ENCODE data around the gene EPHA8. TPM values are rescaled to one million over a fixed set of nuclear protein-coding genes. Genes with fewer than 3 reads are reported as not detected.

Gene EPHA8
- total and polyA plus RNA-seq, 9 of the 15 experiments (the other 6 are each of a cell fraction or from before 2014, with no cell fraction given), result not detected

- TF ChIP-seq MXI1 (IDR thresholded peaks at IDR 0.05; ENCODE audit: low read depth, low read length), result no peak
- TF ChIP-seq ZNF609 (CRISPR knock-in tag; IDR thresholded peaks at IDR 0.05; ENCODE audit: borderline replicate concordance), result no peak
- no peak for TF ChIP-seq ZNF146 (CRISPR knock-in tag; IDR thresholded peaks at IDR 0.05; ENCODE audit: unreplicated experiment)
- TF ChIP-seq THRAP3 (IDR thresholded peaks at IDR 0.05; ENCODE audit: borderline replicate concordance), result no peak
These were observed 80.6 kb downstream of the EPHA8 start (continued) for GRCh38 chr1:22643928-22644327.

- Histone ChIP-seq H3K9me3 (replicated peaks; ENCODE audit: control insufficient read depth, insufficient read depth, low read depth, low read length) (no peaks in the 10 kb centered on the region), H3K4me1 (replicated peaks in 1 of 2; ENCODE audit: control insufficient read depth in 2 of 2, insufficient read depth in 2 of 2, low read length in 2 of 2) (peaks cover 0 to 5% of the 10 kb centered on the region in 2 experiments; a peak in 2 of 5 replicates), H3K4me2 (ENCODE audit: insufficient read depth, low read length) (no peak overlapping the region), H3K36me3 (ENCODE audit: control insufficient read depth, insufficient read depth, low read length) (no peaks in the 10 kb centered on the region), H3K9me1 (ENCODE audit: control insufficient read depth, insufficient read depth, low read length) (no peaks in the 10 kb centered on the region), H2AFZ (ENCODE audit: low read depth, low read length) (no peak overlapping the region), H3K4me3 (no peak overlapping the region), H3K27ac (ENCODE audit: extremely low read depth, low read depth, low read length) (no peak overlapping the region), H4K20me1 (replicated peaks; ENCODE audit: control insufficient read depth, insufficient read depth, low read length) (peaks cover 27% of the 10 kb centered on the region), H3K79me2 (ENCODE audit: control insufficient read depth, insufficient read depth, low read length) (no peaks in the 10 kb centered on the region), H3K9ac (ENCODE audit: insufficient read depth in 1 of 2, low read depth in 2 of 2, low read length in 2 of 2) (no peak overlapping the region), H3K27me3 (ENCODE audit: control insufficient read depth in 2 of 2, insufficient read depth in 2 of 2, low read length in 2 of 2) (peaks cover 9 to 49% of the 10 kb centered on the region in 2 experiments; a peak in 4 of 5 replicates)
- ATAC-seq, result no peak
- in situ Hi-C loops (cut with MboI) (loop anchor here (5.0 kb wide), 2 partner anchors 229 to 514 kb away; no protein-coding TSS in a partner anchor), intact Hi-C loops (cut with micrococcal nuclease) (no loop called here)
- DNase-seq (ENCODE audit: extremely low read depth in 1 of 4, low spot score in 3 of 4), result no peak
- no TSS peak for BruUV-seq (replicated peaks)
- no peak for TF ChIP-seq SMARCA4 (IDR thresholded peaks at IDR 0.05)
- TF ChIP-seq ZFP36 (IDR thresholded peaks at IDR 0.05; ENCODE audit: low read depth, low read length, partially characterized antibody), result peak; percentile 69
- no peak for TF ChIP-seq ZNF224 (CRISPR knock-in tag; IDR thresholded peaks at IDR 0.05)
- no peak for FAIRE-seq
- CTCF ChIA-PET (ENCODE audit: low intra/inter-chr PET ratio), result no interaction called here
- 2% methylated on average over 7 of the region's 7 CpGs for WGBS (ENCODE audit: insufficient coverage, low coverage, missing lambda C conversion rate)
- POLR2A ChIA-PET, result interaction anchor here (1.3 kb wide), 1 partner anchor 12 kb away, joined by 3 read pairs; no protein-coding TSS in a partner anchor
These were observed 82.6 kb downstream of the EPHA8 start for GRCh38 chr1:22645931-22646330.

Data from K562 (cell line).